DMS79 treated with DMSO at 0.1 percent for 48 hours (cell line): ENCODE measurements around the gene SDC3.

Source experiments
- DNase-seq: peaks from one replicate; lab custom pipeline; 2025; lab: John Stamatoyannopoulos, UW

Gene SDC3

GRCh38 chr1:30904962-30905335 lies 3.6 kb downstream of the SDC3 start:
- DNase-seq: no peak

- DNase-seq: no peak
Measured at GRCh38 chr1:30904191-30904961, 4.2 kb downstream of the SDC3 start.

- no peak for DNase-seq
Measured at GRCh38 chr1:30903343-30904034, 5.1 kb downstream of the SDC3 start.

GRCh38 chr1:30902593-30903290 lies 5.8 kb downstream of the SDC3 start:
- DNase-seq: no peak

- DNase-seq: no peak
Measured at GRCh38 chr1:30901798-30902581, 6.6 kb downstream of the SDC3 start.

- DNase-seq: no peak
Measured at GRCh38 chr1:30900931-30901560, 7.5 kb downstream of the SDC3 start.

GRCh38 chr1:30900486-30900885 lies 8.1 kb downstream of the SDC3 start:
- DNase-seq: no peak

GRCh38 chr1:30899577-30900389 lies 8.8 kb downstream of the SDC3 start:
- no peak for DNase-seq

- DNase-seq: no peak
Measured at GRCh38 chr1:30898031-30898815, 10.3 kb downstream of the SDC3 start.

- no peak for DNase-seq
Measured at GRCh38 chr1:30896905-30897304, 11.7 kb downstream of the SDC3 start.

GRCh38 chr1:30895944-30896660 lies 12.5 kb downstream of the SDC3 start:
- no peak for DNase-seq

GRCh38 chr1:30895382-30895943 lies 13.1 kb downstream of the SDC3 start:
- DNase-seq: no peak

- no peak for DNase-seq
Measured at GRCh38 chr1:30894508-30894973, 14.0 kb downstream of the SDC3 start.

GRCh38 chr1:30893776-30894507 lies 14.6 kb downstream of the SDC3 start:
- DNase-seq: no peak

GRCh38 chr1:30892671-30893073 lies 15.9 kb downstream of the SDC3 start:
- DNase-seq: no peak

GRCh38 chr1:30891227-30891552 lies 17.4 kb downstream of the SDC3 start:
- no peak for DNase-seq

GRCh38 chr1:30890502-30891226 lies 17.9 kb downstream of the SDC3 start:
- DNase-seq: no peak

- DNase-seq: no peak
Measured at GRCh38 chr1:30889511-30889910, 19.0 kb downstream of the SDC3 start.
